Prostate gland (tissue), 2 donors: ENCODE data around the gene GPHA2. TPM values are rescaled to one million over a fixed set of nuclear protein-coding genes. Genes with fewer than 3 reads are reported as not detected.

ENCODE experiments used
- DNase-seq: peaks from one replicate; pipeline ENCODE4 v3.0.0-alpha.2; 2019; ENCODE audit warnings: low spot score
- H3K27ac ChIP-seq, 2 donors: fragments of 200-600 bp; sonication (generic); 2 replicates each; pipeline ENCODE4 v1.5.1; 2017 to 2019
- H3K27me3 ChIP-seq: fragments of 200-600 bp; sonication (generic); replicated peaks from 2 replicates; pipeline ENCODE4 v1.5.1; 2019; ENCODE audit not compliant: insufficient read depth
- H3K36me3 ChIP-seq, 2 donors: fragments of 200-600 bp; sonication (generic); 1 replicate in 1 of 2; 2 replicates in 1 of 2; pipeline versions ENCODE4 v1.5.1 to v1.8.1; 2017 to 2019
- H3K4me1 ChIP-seq: fragments of 200-600 bp; sonication (generic); replicated peaks from 2 replicates; pipeline ENCODE4 v1.5.1; 2019
- H3K4me3 ChIP-seq, 2 donors: fragments of 200-600 bp; sonication (generic); 2 replicates each; pipeline ENCODE4 v1.5.1; 2017 to 2019
- H3K9me3 ChIP-seq: fragments of 200-600 bp; sonication (generic); 2 replicates; pipeline ENCODE4 v1.5.1; 2017
- POLR2A ChIP-seq: fragments of 450-650 bp; IDR thresholded peaks from one replicate; pipeline ENCODE4 v1.6.1; 2016; ENCODE audit warnings: antibody characterized with exemption, mild to moderate bottlenecking
- POLR2AphosphoS5 ChIP-seq: sonication (generic); formaldehyde crosslinking; IDR thresholded peaks from one replicate; pipeline ENCODE4 v1.6.1; 2017; ENCODE audit warnings: antibody characterized with exemption
- WGBS: methylation state at CpG from one replicate; pipeline ENCODE4 v1.1.5; 2018; 5-methylcytosine and 5-hydroxymethylcytosine counted together
- intact Hi-C: fragments of 100-400 bp; cut with DNase I; formaldehyde crosslinking; loops from one replicate; pipeline ENCODE4 v1.14.2; 2022
- total RNA-seq, 2 donors: library from RNA; depleted of rRNA; stranded (reverse); fragments of >200 nt; gene quantifications; one replicate each; pipeline ENCODE4 v1.1.0, GENCODE V29; 2016
- TF ChIP-seq, protein P1 (sequence below), 4 experiments: fragments of 200-600 bp in 2 of 4; fragments of 450-650 bp in 2 of 4; sonication (generic) in 2 of 4; IDR thresholded peaks; 1 replicate in 3 of 4; 2 replicates in 1 of 4; pipeline ENCODE4 v1.5.1; 2016 to 2019; ENCODE audit warnings: antibody characterized with exemption in 4 of 4, mild to moderate bottlenecking in 2 of 4, moderate library complexity in 2 of 4

GPHA2 gene
- total RNA-seq, 2 donors from 2014 or later, result not detected

DNA sequence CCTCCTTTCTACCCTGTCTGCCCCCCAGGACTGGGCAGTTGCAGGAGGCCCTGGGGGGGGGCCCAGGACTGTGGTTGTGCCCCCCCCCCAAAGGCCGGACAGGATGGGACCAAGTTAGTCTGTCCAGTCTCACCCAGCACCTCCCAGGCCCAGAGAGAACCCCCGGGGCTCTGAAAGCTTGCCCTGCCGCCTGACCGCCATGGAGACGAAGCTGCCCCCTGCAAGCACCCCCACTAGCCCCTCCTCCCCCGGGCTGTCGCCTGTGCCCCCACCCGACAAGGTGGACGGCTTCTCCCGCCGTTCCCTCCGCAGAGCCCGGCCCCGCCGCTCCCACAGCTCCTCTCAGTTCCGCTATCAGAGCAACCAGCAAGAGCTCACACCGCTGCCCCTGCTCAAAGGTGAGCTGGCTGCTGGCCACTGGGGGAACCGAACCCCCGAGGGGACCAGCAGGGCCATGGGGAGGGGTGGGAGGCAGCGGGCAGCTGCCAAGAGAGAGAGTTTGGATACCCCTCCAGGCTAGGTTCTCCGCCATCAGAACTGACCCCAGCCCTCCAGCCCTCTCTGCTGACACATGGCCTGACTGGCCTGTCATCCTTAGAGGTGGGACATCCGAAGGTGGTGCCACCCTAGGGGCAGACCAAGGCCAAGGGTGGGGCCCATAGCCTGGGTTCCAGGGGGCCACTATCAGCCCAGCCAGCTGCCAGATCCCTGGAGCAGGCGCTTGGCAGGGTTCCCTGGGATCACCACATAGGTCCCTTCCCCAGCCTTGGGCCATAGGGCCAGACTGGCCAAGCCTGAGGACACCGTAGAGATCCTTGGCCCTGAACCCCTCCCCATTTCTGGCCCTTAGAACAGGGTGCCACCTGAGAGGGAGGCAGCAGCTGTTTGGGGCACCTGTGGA is 9.9 kb downstream of the GPHA2 start:
- no peak for DNase-seq
- Histone ChIP-seq H3K4me3 (peak overlapping the region; percentile 97 to 98), H3K9me3 (no peaks in the 10 kb centered on the region), H3K27me3 (no peaks in the 10 kb centered on the region), H3K27ac (no peak overlapping the region), H3K4me1 (peaks cover 7% of the 10 kb centered on the region), H3K36me3 (peaks cover 0 to under 1% of the 10 kb centered on the region in 2 donors)
- WGBS, result 60% methylated on average over 19 of the region's 24 CpGs
- intact Hi-C loops, result no loop called here
- TF ChIP-seq POLR2A (no peak), POLR2AphosphoS5 (no peak)
- TF ChIP-seq, protein P1, sequence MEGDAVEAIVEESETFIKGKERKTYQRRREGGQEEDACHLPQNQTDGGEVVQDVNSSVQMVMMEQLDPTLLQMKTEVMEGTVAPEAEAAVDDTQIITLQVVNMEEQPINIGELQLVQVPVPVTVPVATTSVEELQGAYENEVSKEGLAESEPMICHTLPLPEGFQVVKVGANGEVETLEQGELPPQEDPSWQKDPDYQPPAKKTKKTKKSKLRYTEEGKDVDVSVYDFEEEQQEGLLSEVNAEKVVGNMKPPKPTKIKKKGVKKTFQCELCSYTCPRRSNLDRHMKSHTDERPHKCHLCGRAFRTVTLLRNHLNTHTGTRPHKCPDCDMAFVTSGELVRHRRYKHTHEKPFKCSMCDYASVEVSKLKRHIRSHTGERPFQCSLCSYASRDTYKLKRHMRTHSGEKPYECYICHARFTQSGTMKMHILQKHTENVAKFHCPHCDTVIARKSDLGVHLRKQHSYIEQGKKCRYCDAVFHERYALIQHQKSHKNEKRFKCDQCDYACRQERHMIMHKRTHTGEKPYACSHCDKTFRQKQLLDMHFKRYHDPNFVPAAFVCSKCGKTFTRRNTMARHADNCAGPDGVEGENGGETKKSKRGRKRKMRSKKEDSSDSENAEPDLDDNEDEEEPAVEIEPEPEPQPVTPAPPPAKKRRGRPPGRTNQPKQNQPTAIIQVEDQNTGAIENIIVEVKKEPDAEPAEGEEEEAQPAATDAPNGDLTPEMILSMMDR (IDR thresholded peaks at IDR 0.05), result no peak

DNA sequence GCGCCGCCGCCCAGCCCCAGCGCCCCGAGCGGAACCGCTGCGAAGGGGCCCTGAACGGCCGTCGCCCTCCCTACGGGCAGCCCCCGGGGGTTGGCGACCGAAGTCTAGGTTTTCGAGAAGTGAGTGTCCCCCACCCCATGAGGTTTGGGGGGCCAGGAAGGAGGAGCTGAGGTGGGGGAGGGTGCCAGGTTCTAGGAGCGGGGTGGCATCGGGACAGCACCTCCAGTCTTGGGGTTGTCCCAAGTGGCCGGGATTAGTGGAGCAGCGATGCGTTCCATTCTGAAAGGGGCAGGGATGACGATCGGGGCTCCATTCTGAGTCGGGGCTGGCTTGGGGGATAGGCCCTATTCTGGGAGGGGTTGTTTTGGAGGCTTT is 10.8 kb downstream of the GPHA2 start:
- H3K4me1 ChIP-seq, result peaks cover 7% of the 10 kb centered on the region
- TF ChIP-seq, protein P1 (IDR thresholded peaks at IDR 0.05), result no peak
- no peak for TF ChIP-seq POLR2A
- no peak for TF ChIP-seq POLR2AphosphoS5
- intact Hi-C loops, result no loop called here
- peak overlapping the region; percentile 97 to 98 for H3K4me3 ChIP-seq
- peak overlapping the region; percentile 91 to 96 for H3K27ac ChIP-seq
- no peaks in the 10 kb centered on the region for H3K36me3 ChIP-seq
- 1% methylated on average over 24 of the region's 24 CpGs for WGBS
- no peak for DNase-seq
- H3K9me3 ChIP-seq, result no peaks in the 10 kb centered on the region
- no peaks in the 10 kb centered on the region for H3K27me3 ChIP-seq

DNA sequence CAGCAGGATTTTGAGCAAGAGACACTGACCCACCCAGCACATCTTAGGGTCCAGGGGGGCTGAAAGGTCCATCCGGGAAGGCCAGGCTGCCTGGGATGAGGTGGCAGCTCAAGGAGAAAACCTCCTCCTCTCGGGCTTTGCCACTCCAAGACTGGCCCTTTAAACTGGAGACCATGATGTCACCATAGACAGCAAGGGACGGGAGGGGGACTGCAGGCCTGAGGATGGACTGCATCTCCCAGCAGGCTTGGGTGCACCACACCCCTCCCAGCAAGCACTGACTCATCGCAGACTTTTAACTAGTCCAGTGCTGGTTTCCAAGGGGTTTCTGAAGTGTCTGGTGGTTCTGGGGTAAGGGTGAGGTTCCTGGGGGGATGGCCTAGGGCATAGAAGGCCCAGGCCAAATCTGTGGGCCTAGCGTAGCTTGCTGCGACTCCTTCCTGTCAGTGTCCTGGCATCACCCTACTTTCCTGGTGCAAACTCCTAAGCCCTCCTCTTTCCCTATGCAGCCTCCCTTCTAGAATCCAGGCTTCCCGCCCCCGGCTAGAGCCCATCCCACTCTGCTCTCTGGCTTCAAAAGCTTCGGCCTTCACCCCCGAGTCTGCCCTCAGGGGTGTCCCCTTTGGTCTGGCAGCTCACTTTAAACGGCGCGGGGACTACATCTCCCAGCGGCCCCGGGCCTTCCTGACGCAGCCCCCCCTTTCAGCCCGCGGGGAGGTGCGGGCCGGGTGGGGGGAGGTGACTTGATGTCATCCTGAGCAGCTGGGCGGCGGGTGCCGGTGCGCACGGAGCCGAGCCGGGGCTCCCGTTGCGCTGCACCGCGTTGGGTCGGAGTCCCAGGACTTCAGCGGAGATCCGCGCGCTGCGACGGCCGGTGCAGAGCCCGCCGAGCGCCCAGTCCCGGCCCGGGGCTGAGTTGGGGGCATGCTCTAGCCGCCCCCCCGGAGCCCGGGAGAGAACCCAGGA is 11.5 kb downstream of the GPHA2 start, which contains the start of gene PPP2R5B:
TSS of gene PPP2R5B (plus strand) at position 746 of the 966 bp plus-strand sequence. CDS start 1,046 bp downstream, outside the sequence.
- Histone ChIP-seq H3K27ac (peak within 1 kb of the TSS; percentile 91 to 96), H3K27me3 (no peaks in the 10 kb centered on the region), H3K4me1 (peaks cover 7% of the 10 kb centered on the region), H3K9me3 (no peaks in the 10 kb centered on the region), H3K36me3 (no peaks in the 10 kb centered on the region), H3K4me3 (peak within 1 kb of the TSS; percentile 97 to 98)
- 2% methylated on average over 47 of the region's 47 CpGs for WGBS
- intact Hi-C loops, result no loop called here
- peak; percentile 93 for DNase-seq
- TF ChIP-seq, protein P1 (IDR thresholded peaks at IDR 0.05), result peak in 2 of 4 experiments; percentile 12 to 31
- TF ChIP-seq POLR2A (peak; percentile 78), POLR2AphosphoS5 (peak; percentile 89)

- DNase-seq, result no peak
- Histone ChIP-seq H3K9me3 (no peaks in the 10 kb centered on the region), H3K4me3 (no peak overlapping the region), H3K36me3 (no peaks in the 10 kb centered on the region), H3K27ac (no peak overlapping the region), H3K4me1 (peaks cover 10% of the 10 kb centered on the region), H3K27me3 (no peaks in the 10 kb centered on the region)
- intact Hi-C loops, result no loop called here
- TF ChIP-seq POLR2A (no peak), POLR2AphosphoS5 (no peak)
- TF ChIP-seq, protein P1 (IDR thresholded peaks at IDR 0.05), result no peak
- 93% methylated on average over 11 of the region's 11 CpGs for WGBS
Measured at GRCh38 chr11:64923151-64923661, 12.5 kb downstream of the GPHA2 start.
